ENCODE data around the gene SPTBN5. TPM values are rescaled to one million over a fixed set of nuclear protein-coding genes. Genes with fewer than 3 reads are reported as not detected.

Gene SPTBN5
- total RNA-seq, 1 experiment from 2014 or later, result 0.84 TPM

DNA sequence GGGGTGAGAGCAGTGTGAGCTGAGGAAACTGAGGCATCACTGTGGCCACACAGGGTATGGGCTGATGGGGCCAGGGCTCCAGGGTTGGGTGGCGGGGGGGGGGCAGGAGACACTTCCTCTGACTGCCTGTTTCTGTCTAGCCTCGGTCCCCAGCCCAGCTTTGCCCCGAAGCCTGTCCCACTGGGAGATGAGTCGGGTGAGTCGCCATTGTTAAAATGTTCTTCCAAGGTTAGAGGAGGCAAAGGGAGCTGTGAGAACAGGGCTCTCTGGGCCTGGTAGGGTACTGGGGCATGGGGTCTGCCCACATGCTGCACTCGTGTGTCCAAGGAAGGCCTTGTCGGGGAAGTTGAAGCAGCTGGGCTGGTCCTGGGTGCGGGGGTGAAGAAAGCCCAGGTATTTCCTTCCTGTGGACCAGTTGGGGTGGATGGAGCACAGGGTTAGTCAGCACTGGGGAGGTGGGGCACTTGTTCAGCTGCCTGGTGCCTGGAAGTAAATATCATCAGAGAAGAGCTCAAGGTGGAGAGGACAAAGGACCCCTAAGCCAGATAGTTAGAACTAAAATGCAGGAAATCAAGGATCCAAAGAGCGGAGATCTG lies 74.3 kb downstream of the SPTBN5 start:
- Histone ChIP-seq H3K36me3 (ENCODE audit: low read depth, low read length) (peaks cover 33% of the 10 kb centered on the region), H3K27me3 (ENCODE audit: low read length) (no peaks in the 10 kb centered on the region), H3F3A (ENCODE audit: low read length, unreplicated experiment) (no peaks in the 10 kb centered on the region), H3K4me3 (ENCODE audit: low read length) (no peak overlapping the region), H3K27ac (ENCODE audit: low read length) (no peak overlapping the region), H3K9me3 (ENCODE audit: low read length) (no peaks in the 10 kb centered on the region), H3K79me2 (ENCODE audit: low read length) (no peaks in the 10 kb centered on the region), H3K9me2 (replicated peaks; ENCODE audit: low read length) (no peaks in the 10 kb centered on the region), H4K20me1 (ENCODE audit: low read length) (no peaks in the 10 kb centered on the region), H2AFZ (ENCODE audit: low read length) (no peak overlapping the region), H3K9ac (ENCODE audit: low read length) (no peak overlapping the region), H3K4me2 (ENCODE audit: low read length) (no peak overlapping the region), H3K4me1 (ENCODE audit: insufficient read depth, low read length) (no peaks in the 10 kb centered on the region)
- no TSS peak for BruUV-seq (replicated peaks)
- ATAC-seq (no peak), DNase-seq (no peak)
- TF ChIP-seq EZH2 (IDR thresholded peaks at IDR 0.05; ENCODE audit: low read length, unreplicated experiment), result no peak
- no peak for TF ChIP-seq EZH2phosphoT487 (IDR thresholded peaks at IDR 0.05; ENCODE audit: borderline replicate concordance, low read length)
- TF ChIP-seq, protein P1, sequence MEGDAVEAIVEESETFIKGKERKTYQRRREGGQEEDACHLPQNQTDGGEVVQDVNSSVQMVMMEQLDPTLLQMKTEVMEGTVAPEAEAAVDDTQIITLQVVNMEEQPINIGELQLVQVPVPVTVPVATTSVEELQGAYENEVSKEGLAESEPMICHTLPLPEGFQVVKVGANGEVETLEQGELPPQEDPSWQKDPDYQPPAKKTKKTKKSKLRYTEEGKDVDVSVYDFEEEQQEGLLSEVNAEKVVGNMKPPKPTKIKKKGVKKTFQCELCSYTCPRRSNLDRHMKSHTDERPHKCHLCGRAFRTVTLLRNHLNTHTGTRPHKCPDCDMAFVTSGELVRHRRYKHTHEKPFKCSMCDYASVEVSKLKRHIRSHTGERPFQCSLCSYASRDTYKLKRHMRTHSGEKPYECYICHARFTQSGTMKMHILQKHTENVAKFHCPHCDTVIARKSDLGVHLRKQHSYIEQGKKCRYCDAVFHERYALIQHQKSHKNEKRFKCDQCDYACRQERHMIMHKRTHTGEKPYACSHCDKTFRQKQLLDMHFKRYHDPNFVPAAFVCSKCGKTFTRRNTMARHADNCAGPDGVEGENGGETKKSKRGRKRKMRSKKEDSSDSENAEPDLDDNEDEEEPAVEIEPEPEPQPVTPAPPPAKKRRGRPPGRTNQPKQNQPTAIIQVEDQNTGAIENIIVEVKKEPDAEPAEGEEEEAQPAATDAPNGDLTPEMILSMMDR (conservative IDR thresholded peaks at IDR 0.05; ENCODE audit: low read depth, low read length), result no peak
- intact Hi-C loops (cut with micrococcal nuclease), result loop anchor here (10.0 kb wide), 1 partner anchor 155 kb away; the partner anchor contains the start of gene EHD4
- ChIA-PET CTCF (no interaction called here), POLR2A (ENCODE audit: unreplicated experiment) (no interaction called here)

GRCh38 chr15:41817781-41818180 lies 76.1 kb downstream of the SPTBN5 start:
- DNase-seq (no peak), ATAC-seq (no peak)
- H3K4me3 ChIP-seq (ENCODE audit: low read length), result no peak overlapping the region
- no peaks in the 10 kb centered on the region for H3K27me3 ChIP-seq (ENCODE audit: low read length)
- CTCF ChIA-PET, result no interaction called here
- no peaks in the 10 kb centered on the region for H3K4me1 ChIP-seq (ENCODE audit: insufficient read depth, low read length)
- peaks cover 35% of the 10 kb centered on the region for H3K36me3 ChIP-seq (ENCODE audit: low read depth, low read length)
- H3K9ac ChIP-seq (ENCODE audit: low read length), result no peak overlapping the region
- POLR2A ChIA-PET (ENCODE audit: unreplicated experiment), result no interaction called here
- BruUV-seq (replicated peaks), result no TSS peak
- H3F3A ChIP-seq (ENCODE audit: low read length, unreplicated experiment), result no peaks in the 10 kb centered on the region
- H3K27ac ChIP-seq (ENCODE audit: low read length), result no peak overlapping the region
- H4K20me1 ChIP-seq (ENCODE audit: low read length), result no peaks in the 10 kb centered on the region
- TF ChIP-seq EZH2 (IDR thresholded peaks at IDR 0.05; ENCODE audit: low read length, unreplicated experiment), result no peak
- TF ChIP-seq EZH2phosphoT487 (IDR thresholded peaks at IDR 0.05; ENCODE audit: borderline replicate concordance, low read length), result no peak
- TF ChIP-seq, protein P1 (conservative IDR thresholded peaks at IDR 0.05; ENCODE audit: low read depth, low read length), result no peak
- no peak overlapping the region for H3K4me2 ChIP-seq (ENCODE audit: low read length)
- intact Hi-C loops (cut with micrococcal nuclease), result no loop called here
- no peaks in the 10 kb centered on the region for H3K79me2 ChIP-seq (ENCODE audit: low read length)
- H3K9me2 ChIP-seq (replicated peaks; ENCODE audit: low read length), result no peaks in the 10 kb centered on the region
- H3K9me3 ChIP-seq (ENCODE audit: low read length), result no peaks in the 10 kb centered on the region
- no peak overlapping the region for H2AFZ ChIP-seq (ENCODE audit: low read length)

- no peaks in the 10 kb centered on the region for H3K79me2 ChIP-seq (ENCODE audit: low read length)
- H3K36me3 ChIP-seq (ENCODE audit: low read depth, low read length), result peaks cover 39% of the 10 kb centered on the region
- ATAC-seq, result no peak
- H3K9ac ChIP-seq (ENCODE audit: low read length), result no peak overlapping the region
- H3K4me2 ChIP-seq (ENCODE audit: low read length), result no peak overlapping the region
- no peak overlapping the region for H2AFZ ChIP-seq (ENCODE audit: low read length)
- H3K9me2 ChIP-seq (replicated peaks; ENCODE audit: low read length), result no peaks in the 10 kb centered on the region
- no peaks in the 10 kb centered on the region for H3F3A ChIP-seq (ENCODE audit: low read length, unreplicated experiment)
- POLR2A ChIA-PET (ENCODE audit: unreplicated experiment), result no interaction called here
- H3K27ac ChIP-seq (ENCODE audit: low read length), result no peak overlapping the region
- intact Hi-C loops (cut with micrococcal nuclease), result no loop called here
- BruUV-seq (replicated peaks), result no TSS peak
- H3K9me3 ChIP-seq (ENCODE audit: low read length), result no peaks in the 10 kb centered on the region
- no peak overlapping the region for H3K4me3 ChIP-seq (ENCODE audit: low read length)
- TF ChIP-seq, protein P1 (conservative IDR thresholded peaks at IDR 0.05; ENCODE audit: low read depth, low read length), result no peak
- TF ChIP-seq EZH2phosphoT487 (IDR thresholded peaks at IDR 0.05; ENCODE audit: borderline replicate concordance, low read length) (no peak), EZH2 (IDR thresholded peaks at IDR 0.05; ENCODE audit: low read length, unreplicated experiment) (no peak)
- no peaks in the 10 kb centered on the region for H4K20me1 ChIP-seq (ENCODE audit: low read length)
- DNase-seq, result no peak
- CTCF ChIA-PET, result no interaction called here
- H3K4me1 ChIP-seq (ENCODE audit: insufficient read depth, low read length), result no peaks in the 10 kb centered on the region
- H3K27me3 ChIP-seq (ENCODE audit: low read length), result no peaks in the 10 kb centered on the region
Measured at GRCh38 chr15:41817327-41817726, 76.5 kb downstream of the SPTBN5 start.

Measured in PC-3 (cell line).